Islet precursor cell (in vitro differentiated cells): ENCODE results near the gene KLHL30.

Experiments used
- DNase-seq: peaks from one replicate; pipeline ENCODE4 v3.0.0-alpha.2; 2018

KLHL30 gene

GRCh38 chr2:238165288-238165921 is 26.9 kb downstream of the KLHL30 start:
- peak; percentile 55 for DNase-seq

GRCh38 chr2:238166391-238167343 is 28.2 kb downstream of the KLHL30 start:
- no peak for DNase-seq

DNA sequence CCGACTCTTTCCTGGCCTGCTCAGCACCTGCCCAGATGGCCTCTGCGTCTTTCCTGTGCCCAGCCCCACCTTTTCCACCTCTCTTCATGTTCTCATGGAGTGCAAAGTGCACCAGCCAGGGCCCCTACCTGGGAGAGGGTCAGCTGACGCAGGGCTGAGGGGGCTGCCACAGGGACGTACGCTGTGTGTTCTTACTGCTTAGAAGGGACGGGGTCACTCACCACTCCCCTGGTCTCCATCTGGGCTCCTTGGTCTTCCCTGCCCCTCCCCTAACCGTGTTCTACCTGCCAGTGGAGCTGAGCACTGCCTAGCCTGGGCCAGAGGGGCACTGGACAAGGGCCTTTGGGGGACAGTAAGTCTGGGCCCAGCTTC is 28.9 kb downstream of the KLHL30 start:
- DNase-seq: no peak

GRCh38 chr2:238167761-238168160 is 29.3 kb downstream of the KLHL30 start:
- no peak for DNase-seq

GRCh38 chr2:238168196-238169047 is 30.0 kb downstream of the KLHL30 start:
- peak; percentile 45 for DNase-seq

GRCh38 chr2:238169048-238169707 is 30.7 kb downstream of the KLHL30 start:
- peak; percentile 43 for DNase-seq

DNA sequence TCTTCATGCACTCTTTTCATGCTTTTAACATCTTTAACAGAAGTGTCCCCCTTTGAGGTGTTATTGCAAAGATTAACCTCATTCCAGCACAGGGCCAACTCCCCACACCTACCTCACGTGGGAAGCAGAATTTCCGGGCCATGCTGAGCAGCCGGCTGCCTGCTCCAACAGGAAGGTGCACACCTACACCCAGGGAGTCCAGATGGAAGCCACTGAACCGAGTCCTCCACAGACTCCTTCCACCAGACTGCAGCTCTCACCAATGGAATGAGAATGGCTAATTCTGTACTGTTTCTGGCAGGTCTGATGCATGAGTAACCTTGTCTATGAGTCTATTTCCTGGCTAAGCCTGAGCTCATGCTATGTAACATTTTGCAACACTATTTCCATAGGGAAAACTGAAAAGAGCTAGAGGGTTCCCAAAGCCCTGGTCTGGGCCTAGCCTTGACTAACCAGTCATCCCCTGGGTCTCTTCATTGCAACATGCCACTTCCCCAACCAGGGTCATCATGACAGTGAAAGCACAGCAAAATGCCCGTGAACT is 31.3 kb downstream of the KLHL30 start:
- DNase-seq: peak; percentile 49

GRCh38 chr2:238170386-238171071 is 32.1 kb downstream of the KLHL30 start:
- peak; percentile 51 for DNase-seq

GRCh38 chr2:238171072-238171431 is 32.6 kb downstream of the KLHL30 start:
- DNase-seq: peak; percentile 14

DNA sequence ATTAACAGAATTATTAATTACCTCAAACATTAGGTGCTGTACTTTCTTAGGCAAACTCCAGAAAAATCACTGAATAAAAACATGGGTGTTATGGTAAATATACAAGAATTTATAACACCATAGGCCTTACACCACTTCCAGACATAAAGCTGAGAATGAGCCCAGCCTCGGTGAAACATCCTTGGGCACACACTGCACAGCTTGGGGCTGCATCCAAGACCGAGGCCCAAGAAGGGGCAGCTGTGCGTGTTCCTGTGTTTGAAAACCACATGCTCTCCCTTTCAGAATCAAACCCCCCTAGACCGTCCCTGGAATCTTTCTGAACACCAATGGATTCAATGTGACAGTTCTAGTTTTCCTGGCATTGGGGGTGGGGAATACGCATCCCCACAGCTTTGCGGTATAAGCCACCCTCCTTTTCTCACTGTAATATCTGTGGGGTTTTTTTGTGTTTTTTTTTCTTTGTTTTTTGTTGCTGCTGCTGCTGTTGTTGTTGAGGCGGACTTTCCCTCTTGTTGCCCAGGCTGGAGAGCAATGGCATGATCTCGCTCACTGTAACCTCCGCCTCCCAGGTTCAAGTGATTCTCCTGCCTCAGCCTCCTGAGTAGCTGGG is 33.2 kb downstream of the KLHL30 start:
- peak; percentile 14 for DNase-seq

- DNase-seq: peak; percentile 22
These were observed 34.0 kb downstream of the KLHL30 start for GRCh38 chr2:238172439-238172838.

DNA sequence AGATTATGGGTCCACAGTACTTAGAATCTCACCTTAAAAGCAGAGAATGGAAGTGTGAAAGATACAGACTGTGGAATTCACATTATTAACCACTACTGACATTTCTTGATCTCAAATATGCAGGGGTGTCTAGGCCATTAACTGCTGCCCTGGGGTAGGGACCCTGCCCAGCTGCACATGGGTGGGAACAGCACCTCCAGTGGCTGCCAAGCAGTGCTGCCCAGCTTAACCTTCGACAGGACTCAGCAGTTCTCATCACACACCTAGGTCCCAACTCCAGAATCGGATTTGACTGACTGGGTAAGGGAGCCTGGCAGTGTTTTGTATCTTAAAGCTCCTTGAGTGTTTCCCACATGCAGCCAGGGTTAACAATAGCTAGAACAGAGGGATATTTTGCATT is 35.2 kb downstream of the KLHL30 start:
- DNase-seq: peak; percentile 40

DNA sequence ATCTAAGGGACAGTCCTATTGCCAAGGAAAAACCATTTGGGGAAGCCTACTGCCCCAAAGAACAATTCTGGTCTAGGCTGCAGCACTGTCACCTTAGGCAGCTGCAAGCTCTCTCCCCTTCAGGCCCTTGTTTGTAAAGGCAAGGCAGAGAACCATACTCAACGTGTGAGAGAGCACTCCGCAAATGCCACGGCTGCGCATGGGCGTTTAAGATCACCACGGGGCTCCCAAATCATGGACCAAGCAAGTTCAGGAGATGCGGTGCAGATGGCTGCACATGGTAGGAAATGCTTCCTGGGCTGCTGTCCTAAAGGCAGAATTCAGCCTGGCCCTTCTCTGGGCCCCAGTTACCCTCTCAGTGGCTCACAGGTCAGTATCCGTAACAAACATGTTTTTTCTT is 35.8 kb downstream of the KLHL30 start:
- DNase-seq: peak; percentile 32

GRCh38 chr2:238174701-238175100 is 36.2 kb downstream of the KLHL30 start:
- peak; percentile 25 for DNase-seq

DNA sequence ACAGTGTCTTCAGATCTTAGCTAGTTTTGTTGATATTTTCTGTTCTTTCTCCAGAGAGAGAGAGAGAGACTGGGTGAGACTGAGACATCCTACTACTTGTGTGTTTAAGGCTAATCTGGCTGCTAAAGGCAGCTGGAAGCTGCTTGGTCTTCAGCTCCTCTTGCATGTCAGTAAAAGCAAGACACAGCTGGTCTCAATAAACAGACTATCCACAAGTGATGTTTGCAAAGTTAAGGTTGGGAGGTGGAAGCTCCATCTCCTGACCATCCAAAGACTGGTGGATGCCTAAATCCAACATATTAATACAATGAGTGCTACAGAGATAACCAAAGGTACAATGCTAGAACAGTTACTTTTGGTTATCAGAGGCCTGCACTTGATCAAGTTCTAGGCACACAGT is 38.1 kb downstream of the KLHL30 start:
- DNase-seq: peak; percentile 7

DNA sequence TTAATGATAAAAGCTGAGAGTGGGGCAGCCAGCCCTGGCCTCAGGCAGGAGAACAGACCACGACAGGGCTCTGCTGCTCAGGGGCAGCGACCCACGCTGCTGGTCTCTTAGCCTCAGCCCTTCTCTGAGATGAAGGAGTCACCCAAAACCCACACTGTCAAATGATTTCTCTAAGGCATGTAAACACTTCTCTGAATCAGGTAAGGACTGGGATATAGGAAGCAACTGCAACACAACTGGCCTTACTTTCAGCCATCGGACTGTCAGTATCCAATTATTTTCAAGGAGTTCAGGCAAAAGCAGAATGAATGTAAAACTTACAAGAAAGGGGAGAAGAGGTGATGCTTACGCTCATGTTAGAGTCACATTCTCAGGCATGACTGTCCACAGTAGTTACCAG is 42.1 kb downstream of the KLHL30 start:
- no peak for DNase-seq

GRCh38 chr2:238182362-238182761 is 43.9 kb downstream of the KLHL30 start:
- no peak for DNase-seq

DNA sequence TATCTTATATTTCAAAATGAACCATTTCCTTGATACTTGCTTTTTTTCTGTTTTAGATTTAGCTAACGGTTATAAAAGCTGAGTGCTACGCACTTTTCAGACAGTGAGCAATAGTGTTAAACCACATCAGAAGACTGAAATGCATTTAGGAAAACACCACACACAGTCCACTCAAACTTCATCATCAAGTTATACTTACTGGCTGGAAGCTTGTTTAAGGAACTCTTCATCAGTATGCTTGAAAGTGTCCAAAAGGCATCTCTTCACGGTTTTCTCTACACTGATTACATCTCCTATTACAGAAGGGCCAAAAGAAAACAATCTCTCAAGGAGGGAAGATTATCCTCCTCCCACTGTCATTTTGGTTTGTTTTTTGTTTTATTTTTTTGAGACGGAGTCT is 45.4 kb downstream of the KLHL30 start:
- DNase-seq: no peak

- no peak for DNase-seq
These were observed 49.4 kb downstream of the KLHL30 start for GRCh38 chr2:238187618-238188548.

DNA sequence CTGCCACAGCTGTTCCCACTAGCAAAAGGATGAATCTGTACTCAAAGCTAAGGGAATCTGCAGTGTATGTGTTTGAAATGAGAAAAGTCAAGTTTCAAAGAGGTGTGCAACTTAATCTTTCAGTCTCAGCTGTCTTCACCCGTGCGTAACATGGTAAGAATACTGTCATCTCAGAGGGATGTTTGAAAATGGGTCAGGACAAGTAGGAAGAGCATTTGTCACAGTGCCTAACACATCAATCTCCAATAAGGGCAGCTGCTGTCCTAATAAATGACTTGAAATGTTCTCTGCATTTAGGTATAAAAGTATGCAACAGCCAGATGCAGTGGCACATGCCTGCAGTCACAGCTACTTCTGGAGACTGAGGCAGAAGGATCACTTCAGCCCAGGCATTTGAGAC is 52.0 kb downstream of the KLHL30 start:
- no peak for DNase-seq
